Fibroblast of the aortic adventitia (primary cell): ENCODE measurements around the gene ABCA12. TPM values are rescaled to one million over a fixed set of nuclear protein-coding genes. Genes with fewer than 3 reads are reported as not detected.

ENCODE experiments used
- DNase-seq: peaks from one replicate; pipeline ENCODE4 v3.0.0-alpha.2; 2010; ENCODE audit warnings: low read depth
- H3K4me3 ChIP-seq: 2 replicates; pipeline ENCODE4 v1.5.1; 2011; ENCODE audit warnings: low read depth, mild to moderate bottlenecking, control low read depth, low read length, moderate library complexity
- CTCF ChIP-seq: IDR thresholded peaks from 2 replicates; pipeline ENCODE4 v1.5.1; 2011; ENCODE audit warnings: mild to moderate bottlenecking, low read length, control low read depth, inconsistent platforms; ENCODE audit not compliant: insufficient read depth
- total RNA-seq: library from RNA; depleted of rRNA; stranded (reverse); fragments of >200 nt; gene quantifications from 2 replicates; pipeline ENCODE4 v1.2.3, GENCODE V29; 2012; ENCODE audit warnings: low replicate concordance

ABCA12 gene
- total RNA-seq, 1 donor: 0.09 TPM

DNA sequence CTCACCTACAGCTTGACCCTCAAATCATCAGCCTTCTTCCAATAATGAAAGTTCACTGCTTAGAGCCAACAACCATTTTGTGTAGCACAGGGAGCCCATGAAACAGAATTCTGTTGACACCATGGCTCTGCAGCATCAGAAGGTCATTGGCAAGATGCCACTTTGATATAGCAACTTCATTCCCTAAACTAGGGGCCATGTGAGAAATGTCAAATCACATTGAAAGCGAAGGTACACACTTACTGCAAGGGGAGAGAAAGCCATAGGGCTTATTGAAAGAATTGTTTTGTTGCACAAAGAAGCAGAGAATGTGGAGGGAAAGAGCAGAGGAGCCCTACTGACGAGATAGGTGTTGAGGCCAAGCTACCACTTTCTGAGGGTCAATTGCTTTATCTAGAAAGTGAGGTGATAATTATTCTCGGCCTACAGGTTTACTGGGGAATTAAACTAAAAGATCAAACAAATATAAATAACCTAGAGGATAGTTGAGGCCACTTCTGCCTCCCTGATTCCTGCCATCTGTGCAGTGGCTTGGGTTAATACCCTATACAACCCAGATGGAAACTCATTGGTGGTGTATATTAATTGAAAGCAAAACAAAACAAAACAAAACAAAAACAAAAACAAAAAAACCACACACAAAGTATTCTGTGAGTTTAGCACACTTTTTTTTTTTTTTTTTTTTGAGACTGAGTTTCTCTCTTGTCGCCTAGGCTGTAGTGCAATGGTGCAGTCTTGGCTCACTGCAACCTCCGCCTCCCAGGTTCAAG is 5.9 kb upstream of the ABCA12 start:
- TF ChIP-seq CTCF: no peak
- H3K4me3 ChIP-seq: no peak overlapping the region
- no peak for DNase-seq

- no peak for TF ChIP-seq CTCF
- H3K4me3 ChIP-seq: no peak overlapping the region
- no peak for DNase-seq
Observed at GRCh38 chr2:215143458-215143857, 5.0 kb upstream of the ABCA12 start.

DNA sequence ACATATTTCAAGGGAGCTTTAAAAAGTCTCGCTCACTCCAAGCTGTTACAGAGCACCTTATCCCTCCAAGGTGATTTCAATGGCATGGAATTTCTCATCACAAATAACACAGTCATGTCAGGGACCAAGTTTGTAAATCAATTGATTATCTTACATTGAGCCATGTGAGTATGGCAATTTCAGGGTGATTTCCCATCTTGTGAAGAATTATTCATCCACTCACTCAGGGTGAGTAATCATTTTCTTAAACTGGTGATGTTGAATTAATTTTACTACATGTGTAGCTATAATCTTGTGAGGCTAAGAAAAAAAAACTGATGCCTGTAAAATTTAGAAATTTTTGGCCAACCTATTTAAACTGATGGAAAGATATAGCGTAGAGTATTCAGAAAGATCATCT is 3.3 kb upstream of the ABCA12 start:
- no peak overlapping the region for H3K4me3 ChIP-seq
- DNase-seq: no peak
- no peak for TF ChIP-seq CTCF

DNA sequence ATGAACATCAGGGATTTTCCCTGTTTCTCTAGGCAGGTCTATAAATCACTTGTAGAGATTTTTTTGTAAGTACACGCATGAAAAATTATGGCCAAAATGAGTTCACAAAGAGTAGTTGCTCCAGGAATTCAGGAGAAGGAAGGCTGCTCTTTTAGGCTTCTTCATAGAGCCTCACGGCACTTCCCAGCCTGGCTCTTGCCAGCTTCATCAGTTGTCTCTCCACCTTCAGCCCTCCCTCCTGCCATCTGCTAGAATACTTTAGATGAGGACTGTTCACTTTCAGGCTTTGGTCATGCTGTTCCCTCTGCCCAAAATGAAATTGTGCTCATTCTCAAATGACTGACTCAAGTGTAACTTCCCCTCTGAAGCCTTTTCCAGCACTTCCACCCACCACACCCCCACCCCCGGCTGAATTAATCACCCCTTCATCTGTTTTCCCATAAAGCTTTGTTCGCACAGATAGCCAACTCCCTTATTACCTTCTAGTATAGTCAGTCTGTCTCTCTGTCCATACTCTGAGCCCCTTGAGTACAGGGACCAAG is 1.8 kb upstream of the ABCA12 start:
- no peak for TF ChIP-seq CTCF
- H3K4me3 ChIP-seq: no peak overlapping the region
- DNase-seq: no peak

DNA sequence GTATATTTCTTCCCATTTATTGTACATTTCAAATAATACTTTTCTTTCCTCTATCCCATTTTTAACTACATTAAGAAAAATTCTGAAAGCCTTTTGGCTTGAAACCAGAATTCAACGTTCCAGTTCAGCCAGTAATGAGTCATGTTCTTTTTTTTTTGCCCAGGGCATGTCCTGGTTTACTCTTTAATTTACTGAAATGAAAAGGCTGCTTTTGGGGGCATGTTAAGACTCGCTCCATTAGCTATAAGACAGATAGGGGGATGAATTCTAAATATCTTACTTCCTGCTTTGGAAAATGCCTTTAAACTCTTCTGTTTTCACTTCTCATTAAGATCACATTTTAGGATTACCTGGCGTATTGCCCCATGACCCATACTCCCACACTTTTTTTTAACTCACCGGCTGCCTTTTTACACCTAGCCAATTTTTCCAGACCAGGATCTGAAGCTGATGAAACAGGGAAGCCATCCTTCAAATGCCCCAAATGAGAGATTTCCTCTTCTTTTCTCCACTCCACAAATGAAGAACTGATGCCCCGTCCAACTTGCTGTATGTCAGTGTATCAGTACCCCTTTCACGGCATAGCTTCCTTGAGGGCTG is 585 bp downstream of the ABCA12 start:
- no peak for TF ChIP-seq CTCF
- peak; percentile 80 for DNase-seq
- H3K4me3 ChIP-seq: no peak overlapping the region

DNA sequence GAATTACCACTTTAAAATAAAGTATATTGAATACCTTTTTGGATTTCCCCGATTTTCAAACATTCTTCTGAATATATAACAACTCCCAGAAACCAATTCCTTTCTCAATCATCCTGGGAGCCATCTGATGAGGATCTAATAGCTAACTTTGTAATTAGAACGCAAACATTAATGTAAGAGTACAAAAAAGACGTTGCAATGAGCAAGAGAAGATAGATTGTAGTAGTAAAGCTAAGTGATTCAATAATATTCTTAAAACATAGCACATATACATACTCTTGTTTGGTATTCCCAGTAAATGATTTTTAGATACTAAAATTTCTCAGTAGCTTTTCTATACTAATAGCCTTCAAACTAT is 1.1 kb downstream of the ABCA12 start:
- no peak for DNase-seq
- no peak for TF ChIP-seq CTCF
- H3K4me3 ChIP-seq: no peak overlapping the region
